HG03439 (cell line): Measurements from ENCODE around the gene DMD.
A peak's percentile ranks its signal among the peaks of the same experiment; 100 is the strongest.

Source experiments
- ATAC-seq: cut with Tn5 transposase; IDR thresholded peaks from one replicate; pipeline ENCODE4 v1.9.1; 2021; ENCODE audit warnings: mild to moderate bottlenecking, moderate library complexity; ENCODE audit not compliant: unreplicated experiment

DMD gene

GRCh38 chrX:31098079-31098478 is 2113.3 kb downstream of the DMD start:
- no peak for ATAC-seq

GRCh38 chrX:31093639-31093975 is 2117.7 kb downstream of the DMD start:
- no peak for ATAC-seq

- ATAC-seq, result no peak
These were observed 2118.2 kb downstream of the DMD start for GRCh38 chrX:31092970-31093638.

- ATAC-seq, result no peak
These were observed 2118.9 kb downstream of the DMD start for GRCh38 chrX:31092476-31092875.

DNA sequence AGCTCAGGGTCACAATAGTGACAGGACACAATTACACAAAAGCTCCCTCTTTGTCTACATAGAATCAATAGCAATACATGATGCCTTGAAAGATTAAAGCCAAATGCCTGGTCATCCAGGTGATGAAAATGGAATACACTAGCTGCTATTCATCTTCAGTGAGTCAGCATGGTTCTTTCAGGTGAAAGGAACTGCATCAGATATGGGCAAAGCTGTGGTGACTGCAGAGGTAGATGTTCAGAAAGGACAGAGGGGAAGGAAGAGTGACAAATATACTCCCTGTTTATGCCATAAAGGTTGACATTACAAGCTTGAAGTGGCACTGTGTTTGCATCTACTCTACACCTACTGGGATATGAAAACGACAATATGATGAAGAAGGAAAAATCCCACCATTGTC is 2119.5 kb downstream of the DMD start:
- no peak for ATAC-seq

DNA sequence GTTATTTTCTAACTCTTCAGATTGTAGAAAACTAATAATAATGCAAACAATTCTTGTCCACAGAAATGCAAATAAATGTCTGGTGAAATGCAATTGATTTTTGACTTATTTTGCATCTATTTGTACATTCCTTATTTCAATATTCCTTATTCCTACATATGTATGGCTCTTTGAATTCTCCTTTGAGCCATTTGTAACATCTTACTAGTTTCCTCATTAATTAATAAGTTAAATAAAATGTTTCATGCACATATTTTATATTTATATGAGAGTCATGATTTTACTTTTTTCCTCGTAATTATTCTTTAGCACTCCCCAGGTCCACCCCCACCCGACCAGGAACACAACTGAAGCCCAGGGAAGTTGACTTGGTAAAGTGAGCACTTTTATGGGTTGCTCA is 2136.8 kb downstream of the DMD start:
- no peak for ATAC-seq

- no peak for ATAC-seq
These were observed 2139.6 kb downstream of the DMD start, which contains the start of gene FTHL17 for GRCh38 chrX:31071725-31072124. Gene FTHL17 (minus strand): TSS chrX:31072041. CDS start chrX:31071953, 88 bp downstream.

DNA sequence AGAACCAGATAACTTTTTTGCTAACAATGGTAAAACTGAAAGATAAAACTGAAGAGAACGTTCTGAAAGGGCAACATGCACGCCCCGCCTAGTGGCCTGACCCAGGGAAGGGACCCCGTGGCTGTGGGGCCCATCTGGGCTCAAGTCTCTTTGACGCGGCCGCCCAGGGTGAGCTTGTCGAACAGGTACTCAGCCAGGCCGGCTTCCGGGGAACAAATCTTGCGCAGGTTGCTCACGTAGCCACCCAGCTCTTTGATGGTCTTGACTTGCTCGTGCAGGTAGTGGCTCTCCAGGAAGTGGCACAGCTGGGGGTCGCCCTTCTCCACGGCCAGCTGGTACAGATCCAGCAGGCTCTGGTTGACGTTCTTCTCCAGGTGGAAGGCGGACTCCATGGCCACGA is 2140.1 kb downstream of the DMD start:
- no peak for ATAC-seq

GRCh38 chrX:31070057-31070468 is 2141.3 kb downstream of the DMD start:
- ATAC-seq, result peak; percentile 68
